H1 (cell line): Measurements from ENCODE around the gene DNAJB6. TPM values are rescaled to one million over a fixed set of nuclear protein-coding genes. Genes with fewer than 3 reads are reported as not detected.

ENCODE experiments used
- CTCF ChIA-PET: fragments of 300-600 bp; sonication (Branson Sonifier 250); formaldehyde crosslinking; loops from one replicate; lab custom pipeline; 2021; ENCODE audit not compliant: partially characterized antibody; lab: Charles Lee
- POLR2A ChIA-PET: fragments of 300-600 bp; sonication (Branson Sonifier 250); formaldehyde crosslinking; loops from one replicate; lab custom pipeline; 2021; ENCODE audit warnings: inconsistent platforms; ENCODE audit not compliant: partially characterized antibody; lab: Charles Lee
- DNase-seq, 2 experiments: peaks; one replicate each; pipeline versions ENCODE4 v3.0.0 to v3.0.0-alpha.2; 2010 to 2022; ENCODE audit warnings: low spot score in 2 of 2, low read depth in 1 of 2, mixed read lengths in 1 of 2
- FAIRE-seq: peaks from 2 replicates; lab custom pipeline; 2011; peaks lifted over from hg19 to GRCh38; lab: Jason Lieb, UNC
- H2AFZ ChIP-seq: 2 replicates; pipeline ENCODE4 v1.8.1; 2012; ENCODE audit warnings: low read length, inconsistent platforms
- H2AK5ac ChIP-seq: 2 replicates; pipeline ENCODE4 v1.6.1; 2013; ENCODE audit warnings: low read depth, low read length
- H2BK120ac ChIP-seq: replicated peaks from 2 replicates; pipeline ENCODE3; 2013; ENCODE audit warnings: low read depth, low read length, inconsistent platforms
- H2BK12ac ChIP-seq: 2 replicates; pipeline ENCODE4 v1.6.1; 2013; ENCODE audit warnings: low read depth, low read length
- H2BK15ac ChIP-seq: 2 replicates; pipeline ENCODE4 v1.6.1; 2013; ENCODE audit warnings: low read length
- H2BK20ac ChIP-seq: 2 replicates; pipeline ENCODE4 v1.6.1; 2013; ENCODE audit warnings: low read length
- H2BK5ac ChIP-seq: 2 replicates; pipeline ENCODE4 v1.6.1; 2013; ENCODE audit warnings: low read depth, low read length
- H3K14ac ChIP-seq: 2 replicates; pipeline ENCODE4 v1.6.1; 2013; ENCODE audit warnings: inconsistent platforms; ENCODE audit not compliant: insufficient read length
- H3K18ac ChIP-seq: 2 replicates; pipeline ENCODE4 v1.6.1; 2013; ENCODE audit warnings: low read length; ENCODE audit errors: extremely low read depth
- H3K23ac ChIP-seq: 2 replicates; pipeline ENCODE4 v1.6.1; 2013; ENCODE audit warnings: inconsistent platforms; ENCODE audit not compliant: insufficient read length
- H3K23me2 ChIP-seq: 2 replicates; pipeline ENCODE4 v1.6.1; 2013; ENCODE audit warnings: low read depth, low read length
- H3K27ac ChIP-seq: 2 replicates; pipeline ENCODE4 v1.6.1; 2011; ENCODE audit warnings: low read depth, low read length, inconsistent platforms
- H3K27me3 ChIP-seq, 4 experiments: replicated peaks in 1 of 4; 1 replicate in 1 of 4; 2 replicates in 3 of 4; pipeline versions ENCODE4 v1.6.1 to v1.8.1; 2011 to 2013; ENCODE audit warnings: low read length in 3 of 4, mild to moderate bottlenecking in 3 of 4, inconsistent platforms in 2 of 4, mixed read lengths in 2 of 4, moderate library complexity in 1 of 4; ENCODE audit not compliant: control insufficient read depth in 3 of 4, insufficient read depth in 3 of 4; ENCODE audit errors: extremely low read depth in 1 of 4
- H3K36me3 ChIP-seq, 4 experiments: 2 replicates each; pipeline versions ENCODE4 v1.6.1 to v1.8.1; 2011 to 2013; ENCODE audit warnings: mild to moderate bottlenecking in 4 of 4, low read length in 3 of 4, moderate library complexity in 2 of 4, control low read depth in 1 of 4, inconsistent platforms in 1 of 4; ENCODE audit not compliant: insufficient read depth in 4 of 4, control insufficient read depth in 2 of 4
- H3K4ac ChIP-seq: replicated peaks from 2 replicates; pipeline ENCODE3; 2013; ENCODE audit warnings: low read length, low read depth, mixed read lengths, inconsistent platforms; ENCODE audit not compliant: insufficient read length
- H3K4me1 ChIP-seq, 4 experiments: replicated peaks in 1 of 4; 1 replicate in 1 of 4; 2 replicates in 3 of 4; pipeline versions ENCODE4 v1.6.1 to v1.8.1; 2011 to 2013; ENCODE audit warnings: low read length in 3 of 4, inconsistent platforms in 2 of 4, mixed read lengths in 1 of 4; ENCODE audit not compliant: insufficient read depth in 4 of 4, control insufficient read depth in 3 of 4
- H3K4me2 ChIP-seq, 2 experiments: 2 replicates each; pipeline versions ENCODE4 v1.6.1 to v1.8.1; 2011 to 2013; ENCODE audit warnings: low read depth in 2 of 2, low read length in 2 of 2, control low read depth in 1 of 2, inconsistent platforms in 1 of 2, mild to moderate bottlenecking in 1 of 2; ENCODE audit not compliant: insufficient read depth in 1 of 2
- H3K4me3 ChIP-seq, 4 experiments: fragments of 200-600, 300-600 bp in 1 of 4; sonication (generic), shearing (Covaris generic), sonication (Bioruptor Twin) in 1 of 4; 2 replicates each; pipeline versions ENCODE4 v1.5.1 to v1.8.1; 2011 to 2016; ENCODE audit warnings: low read length in 4 of 4, low read depth in 3 of 4, control low read depth in 2 of 4, inconsistent platforms in 2 of 4, mild to moderate bottlenecking in 2 of 4, mixed read lengths in 1 of 4, moderate library complexity in 1 of 4; ENCODE audit not compliant: insufficient read depth in 2 of 4; ENCODE audit errors: extremely low read depth in 1 of 4
- H3K56ac ChIP-seq: replicated peaks from 2 replicates; pipeline ENCODE3; 2013; ENCODE audit warnings: low read depth, mild to moderate bottlenecking, mixed read lengths, low read length, inconsistent platforms; ENCODE audit not compliant: insufficient read length
- H3K79me1 ChIP-seq: 2 replicates; pipeline ENCODE4 v1.6.1; 2013; ENCODE audit warnings: low read depth, low read length, control low read depth
- H3K79me2 ChIP-seq, 2 experiments: 2 replicates each; pipeline versions ENCODE4 v1.6.1 to v1.8.1; 2012 to 2013; ENCODE audit warnings: low read length in 2 of 2, mild to moderate bottlenecking in 2 of 2, inconsistent platforms in 1 of 2; ENCODE audit not compliant: insufficient read depth in 2 of 2, control insufficient read depth in 1 of 2
- H3K9ac ChIP-seq, 4 experiments: replicated peaks in 1 of 4; 1 replicate in 1 of 4; 2 replicates in 3 of 4; pipeline versions ENCODE4 v1.6.1 to v1.8.1; 2011 to 2013; ENCODE audit warnings: low read depth in 3 of 4, low read length in 3 of 4, control low read depth in 2 of 4, mild to moderate bottlenecking in 2 of 4, moderate library complexity in 2 of 4, inconsistent platforms in 1 of 4; ENCODE audit errors: extremely low read depth in 1 of 4
- H3K9me3 ChIP-seq, 2 experiments: 2 replicates each; pipeline versions ENCODE4 v1.6.1 to v1.8.1; 2012 to 2013; ENCODE audit warnings: mild to moderate bottlenecking in 2 of 2, moderate library complexity in 2 of 2, control low read depth in 1 of 2, inconsistent platforms in 1 of 2, low read depth in 1 of 2, low read length in 1 of 2, mixed read lengths in 1 of 2; ENCODE audit not compliant: insufficient read depth in 2 of 2
- H4K20me1 ChIP-seq, 2 experiments: replicated peaks in 1 of 2; 2 replicates each; pipeline versions ENCODE3 to v1.8.1; 2011 to 2013; ENCODE audit warnings: inconsistent platforms in 2 of 2, low read length in 2 of 2, mild to moderate bottlenecking in 1 of 2; ENCODE audit not compliant: insufficient read depth in 2 of 2, control insufficient read depth in 1 of 2
- H4K5ac ChIP-seq: 2 replicates; pipeline ENCODE4 v1.6.1; 2013; ENCODE audit warnings: low read length, low read depth, mixed read lengths, inconsistent platforms; ENCODE audit not compliant: insufficient read length
- H4K8ac ChIP-seq: 2 replicates; pipeline ENCODE4 v1.8.0; 2013; ENCODE audit warnings: mild to moderate bottlenecking, moderate library complexity, low read length, inconsistent platforms; ENCODE audit not compliant: insufficient read depth; ENCODE audit errors: extremely low read depth
- H4K91ac ChIP-seq: replicated peaks from 2 replicates; pipeline ENCODE3; 2013; ENCODE audit warnings: low read length, mixed read lengths, inconsistent platforms; ENCODE audit not compliant: insufficient read length
- ASH2L ChIP-seq: fragments of 200-600, 300-600 bp; sonication (generic); IDR thresholded peaks from one replicate; pipeline ENCODE4 v1.7.1; 2017; ENCODE audit warnings: low read length
- BCL11A ChIP-seq, 2 experiments: IDR thresholded peaks; one replicate each; pipeline ENCODE4 v1.6.1; 2011; ENCODE audit warnings: low read depth in 2 of 2, low read length in 2 of 2, mild to moderate bottlenecking in 2 of 2
- CBX8 ChIP-seq: fragments of 300-800, 300-1000 bp; sonication (generic); IDR thresholded peaks from 2 replicates; pipeline ENCODE4 v1.7.1; 2016; ENCODE audit warnings: low read depth, low read length, borderline replicate concordance
- HDAC2 ChIP-seq, 2 experiments: fragments of 300-600 bp in 1 of 2; sonication (generic) in 1 of 2; IDR thresholded peaks; 2 replicates each; pipeline ENCODE4 v1.6.1; 2011 to 2012; ENCODE audit warnings: low read depth in 2 of 2, low read length in 2 of 2, mild to moderate bottlenecking in 2 of 2, moderate library complexity in 2 of 2, borderline replicate concordance in 1 of 2, inconsistent platforms in 1 of 2
- JUND ChIP-seq: IDR thresholded peaks from 2 replicates; pipeline ENCODE4 v1.6.1; 2011; ENCODE audit warnings: mild to moderate bottlenecking, improper control_type of control experiment, low read length
- MAX ChIP-seq: IDR thresholded peaks from 2 replicates; pipeline ENCODE4 v1.6.1; 2012; ENCODE audit warnings: inconsistent platforms
- POLR2A ChIP-seq, 2 experiments: IDR thresholded peaks; 1 replicate in 1 of 2; 2 replicates in 1 of 2; pipeline ENCODE4 v1.6.1; 2011; ENCODE audit warnings: low read depth in 2 of 2, low read length in 2 of 2, mild to moderate bottlenecking in 2 of 2; ENCODE audit errors: control extremely low read depth in 1 of 2
- RFX5 ChIP-seq: IDR thresholded peaks from 2 replicates; pipeline ENCODE4 v1.6.1; 2011; ENCODE audit warnings: low read depth, low read length, improper control_type of control experiment, borderline replicate concordance
- RNF2 ChIP-seq: fragments of 200-900, 300-1000 bp; sonication (generic); IDR thresholded peaks from 2 replicates; pipeline ENCODE4 v1.7.1; 2016; ENCODE audit warnings: borderline replicate concordance, low read depth, mild to moderate bottlenecking, antibody characterized with exemption, low read length; ENCODE audit not compliant: poor library complexity, severe bottlenecking; ENCODE audit errors: missing control alignments
- SP2 ChIP-seq: IDR thresholded peaks from 2 replicates; pipeline ENCODE4 v1.6.1; 2012; ENCODE audit warnings: mild to moderate bottlenecking, low read length, inconsistent platforms
- TAF7 ChIP-seq: optimal IDR thresholded peaks from 2 replicates; pipeline ENCODE3; 2011; ENCODE audit warnings: low read depth, mild to moderate bottlenecking, inconsistent platforms, low read length, moderate library complexity, borderline replicate concordance
- USF2 ChIP-seq: IDR thresholded peaks from 2 replicates; pipeline ENCODE4 v1.6.1; 2011; ENCODE audit warnings: low read length, improper control_type of control experiment
- WGBS, 2 experiments: shearing (Covaris generic) in 1 of 2; methylation state at CpG; one replicate each; pipeline versions ENCODE4 v1.1.6 to v1.1.7; 2013 to 2015; ENCODE audit warnings: low lambda C conversion rate in 2 of 2, mixed read lengths in 2 of 2, inconsistent platforms in 1 of 2, low coverage in 1 of 2, missing lambda C conversion rate in 1 of 2; ENCODE audit not compliant: insufficient replicate concordance in 2 of 2, insufficient coverage in 1 of 2, insufficient read length in 1 of 2; ENCODE audit errors: extremely low coverage in 1 of 2, missing lambda C conversion rate in 1 of 2; 5-methylcytosine and 5-hydroxymethylcytosine counted together
- polyA plus RNA-seq, 7 experiments: library from polyadenylated mRNA; depleted of rRNA in 3 of 7; stranded (reverse) in 5 of 7; unstranded in 2 of 7; fragments of >200 nt in 5 of 7; fragments of 200-250 nt in 2 of 7; gene quantifications; 1 replicate in 5 of 7; 2 replicates in 1 of 7; 4 replicates in 1 of 7; pipeline versions ENCODE4 v1.2.1 to v1.2.3, GENCODE V29; 2011 to 2013; ENCODE audit warnings: missing spikeins in 2 of 7, mixed read lengths in 2 of 7
- total RNA-seq: library from RNA; stranded (reverse); fragmentation: NEBNext Ultra II Directional; extraction: Animal tissue kit (Norgen Biotek cat#: 25700); gene quantifications from 2 replicates; pipeline ENCODE4 v1.2.1, GENCODE V29; 2021

Gene DNAJB6
- total and polyA plus RNA-seq, 2 of the 8 experiments (the other 6 are each of a cell fraction or from before 2014, with no cell fraction given) = 166 to 295 TPM

- H3K4me2 ChIP-seq = no peak overlapping the region
- POLR2A ChIA-PET = interaction anchor here (1.0 to 1.2 kb wide), 3 partner anchors 9 to 14 kb away, joined by 3 to 4 read pairs (median 4); no protein-coding TSS in a partner anchor
- H3K27ac ChIP-seq = no peak overlapping the region
- H3K56ac ChIP-seq = no peak overlapping the region
- H2BK120ac ChIP-seq = no peak overlapping the region
- no peaks in the 10 kb centered on the region; a peak in 4 of 7 replicates for H3K4me1 ChIP-seq
- CTCF ChIA-PET = interaction anchor here (0.8 to 2.6 kb wide), 7 partner anchors 8 to 136 kb away, joined by 3 to 9 read pairs (median 3); no protein-coding TSS in a partner anchor
- no peak overlapping the region for H3K4me3 ChIP-seq
- peaks cover 15 to 64% (median 33%) of the 10 kb centered on the region in 4 experiments for H3K36me3 ChIP-seq
- no peak overlapping the region for H2BK20ac ChIP-seq
- H3K9ac ChIP-seq = no peak overlapping the region
- no peak overlapping the region for H3K14ac ChIP-seq
- no peaks in the 10 kb centered on the region for H3K27me3 ChIP-seq
- H3K23ac ChIP-seq = no peak overlapping the region
- no peak overlapping the region for H2BK12ac ChIP-seq
- H2AFZ ChIP-seq = no peak overlapping the region
- 95% methylated on average over 7 of the region's 7 CpGs; no CpG with 5 or more reads in 1 of the 2 experiments for WGBS, 2 experiments
- no peak overlapping the region for H3K4ac ChIP-seq
- no peak overlapping the region for H4K5ac ChIP-seq
- no peaks in the 10 kb centered on the region for H3K9me3 ChIP-seq
- H3K79me1 ChIP-seq = peaks cover 13% of the 10 kb centered on the region
- H2BK5ac ChIP-seq = no peak overlapping the region
- H3K18ac ChIP-seq = no peak overlapping the region
- no peaks in the 10 kb centered on the region; the same call in 1 of the 2 replicates for H3K23me2 ChIP-seq
- DNase-seq (no peak), FAIRE-seq (no peak)
- H2BK15ac ChIP-seq = no peak overlapping the region
- H4K20me1 ChIP-seq = peaks cover 43 to 51% of the 10 kb centered on the region in 2 experiments
- H3K79me2 ChIP-seq = peaks cover 45 to 100% of the 10 kb centered on the region in 2 experiments
- H4K91ac ChIP-seq = no peak overlapping the region
- H4K8ac ChIP-seq = no peak overlapping the region
- H2AK5ac ChIP-seq = no peak overlapping the region
- TF ChIP-seq BCL11A (IDR thresholded peaks at IDR 0.05; ENCODE audit: low read depth in 2 of 2, low read length in 2 of 2) = no peak
- no peak for TF ChIP-seq CBX8
- no peak for TF ChIP-seq JUND
- no peak for TF ChIP-seq ASH2L
- TF ChIP-seq RFX5 = no peak
- TF ChIP-seq MAX = no peak
- TF ChIP-seq RNF2 = no peak
- no peak for TF ChIP-seq HDAC2 (IDR thresholded peaks at IDR 0.05; ENCODE audit: borderline replicate concordance in 1 of 2, low read depth in 2 of 2, low read length in 2 of 2)
- TF ChIP-seq USF2 = no peak
- no peak for TF ChIP-seq POLR2A (IDR thresholded peaks at IDR 0.05; ENCODE audit: control extremely low read depth in 1 of 2, low read depth in 2 of 2, low read length in 2 of 2)
- TF ChIP-seq TAF7 = no peak
- no peak for TF ChIP-seq SP2
Observed at GRCh38 chr7:157375410-157375809, 38.6 kb downstream of the DNAJB6 start.
